ENCODE results near the gene USP24.
A peak's percentile ranks its signal among the peaks of the same experiment; 100 is the strongest.

Gene USP24

GRCh38 chr1:55049914-55050278, 165.3 kb downstream of the USP24 start:
- H3K4me3 ChIP-seq (ENCODE audit: low read depth, low read length): no peak overlapping the region
- TF ChIP-seq, protein P1, sequence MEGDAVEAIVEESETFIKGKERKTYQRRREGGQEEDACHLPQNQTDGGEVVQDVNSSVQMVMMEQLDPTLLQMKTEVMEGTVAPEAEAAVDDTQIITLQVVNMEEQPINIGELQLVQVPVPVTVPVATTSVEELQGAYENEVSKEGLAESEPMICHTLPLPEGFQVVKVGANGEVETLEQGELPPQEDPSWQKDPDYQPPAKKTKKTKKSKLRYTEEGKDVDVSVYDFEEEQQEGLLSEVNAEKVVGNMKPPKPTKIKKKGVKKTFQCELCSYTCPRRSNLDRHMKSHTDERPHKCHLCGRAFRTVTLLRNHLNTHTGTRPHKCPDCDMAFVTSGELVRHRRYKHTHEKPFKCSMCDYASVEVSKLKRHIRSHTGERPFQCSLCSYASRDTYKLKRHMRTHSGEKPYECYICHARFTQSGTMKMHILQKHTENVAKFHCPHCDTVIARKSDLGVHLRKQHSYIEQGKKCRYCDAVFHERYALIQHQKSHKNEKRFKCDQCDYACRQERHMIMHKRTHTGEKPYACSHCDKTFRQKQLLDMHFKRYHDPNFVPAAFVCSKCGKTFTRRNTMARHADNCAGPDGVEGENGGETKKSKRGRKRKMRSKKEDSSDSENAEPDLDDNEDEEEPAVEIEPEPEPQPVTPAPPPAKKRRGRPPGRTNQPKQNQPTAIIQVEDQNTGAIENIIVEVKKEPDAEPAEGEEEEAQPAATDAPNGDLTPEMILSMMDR (IDR thresholded peaks at IDR 0.05; ENCODE audit: low read depth, low read length): no peak
- in situ Hi-C loops (cut with HindIII; ENCODE audit: low sequenced_read_pairs): no loop called here
- DNase-seq (ENCODE audit: low read depth, low spot score): peak; percentile 60

- no peak for DNase-seq (ENCODE audit: low read depth, low spot score)
- TF ChIP-seq, protein P1 (IDR thresholded peaks at IDR 0.05; ENCODE audit: low read depth, low read length): no peak
- in situ Hi-C loops (cut with HindIII; ENCODE audit: low sequenced_read_pairs): no loop called here
- no peak overlapping the region for H3K4me3 ChIP-seq (ENCODE audit: low read depth, low read length)
These were observed 165.8 kb downstream of the USP24 start for GRCh38 chr1:55049271-55049913.

- in situ Hi-C loops (cut with HindIII; ENCODE audit: low sequenced_read_pairs): no loop called here
- H3K4me3 ChIP-seq (ENCODE audit: low read depth, low read length): no peak overlapping the region
- no peak for DNase-seq (ENCODE audit: low read depth, low spot score)
- TF ChIP-seq, protein P1 (IDR thresholded peaks at IDR 0.05; ENCODE audit: low read depth, low read length): no peak
These were observed 166.5 kb downstream of the USP24 start for GRCh38 chr1:55048453-55049270.

- H3K4me3 ChIP-seq (ENCODE audit: low read depth, low read length): no peak overlapping the region
- DNase-seq (ENCODE audit: low read depth, low spot score): no peak
- in situ Hi-C loops (cut with HindIII; ENCODE audit: low sequenced_read_pairs): no loop called here
- TF ChIP-seq, protein P1 (IDR thresholded peaks at IDR 0.05; ENCODE audit: low read depth, low read length): no peak
These were observed 167.6 kb downstream of the USP24 start for GRCh38 chr1:55047611-55048010.

GRCh38 chr1:55046871-55047270, 168.3 kb downstream of the USP24 start:
- in situ Hi-C loops (cut with HindIII; ENCODE audit: low sequenced_read_pairs): no loop called here
- H3K4me3 ChIP-seq (ENCODE audit: low read depth, low read length): no peak overlapping the region

DNA sequence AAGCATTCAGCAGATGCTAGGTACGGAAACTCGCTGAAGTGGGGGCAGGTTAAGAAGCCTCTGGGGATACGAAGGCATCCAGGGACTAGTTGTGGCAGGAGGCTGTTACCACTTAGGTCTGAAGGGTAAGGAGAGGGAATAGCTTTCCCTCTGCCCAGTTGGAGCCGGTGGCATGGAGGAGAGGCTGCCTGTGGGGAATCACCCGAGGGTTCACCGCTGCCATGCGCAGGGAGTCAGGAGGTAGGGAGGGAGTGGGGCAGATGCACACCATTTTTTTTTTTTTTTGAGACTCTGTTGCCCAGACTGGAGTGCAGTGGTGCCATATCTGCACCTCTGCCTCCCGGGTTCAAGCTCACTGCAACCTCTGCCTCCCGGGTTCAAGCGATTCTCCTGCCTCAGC, 169.7 kb downstream of the USP24 start:
- no peak for DNase-seq (ENCODE audit: low read depth, low spot score)
- no peak overlapping the region for H3K4me3 ChIP-seq (ENCODE audit: low read depth, low read length)
- TF ChIP-seq, protein P1 (IDR thresholded peaks at IDR 0.05; ENCODE audit: low read depth, low read length): no peak
- in situ Hi-C loops (cut with HindIII; ENCODE audit: low sequenced_read_pairs): no loop called here

More at GRCh38 chr1:55046871-55047270, 168.3 kb downstream of the USP24 start:
- TF ChIP-seq, protein P1 (IDR thresholded peaks at IDR 0.05; ENCODE audit: low read depth, low read length): no peak
- no peak for DNase-seq (ENCODE audit: low read depth, low spot score)
